ENCODE measurements around the gene PDGFD.

PDGFD gene

GRCh38 chr11:103936059-103936458 is 227.9 kb downstream of the PDGFD start:
- H3K4me1 ChIP-seq (ENCODE audit: control insufficient read depth, insufficient read depth, low read length) = 0 out of 2 replicates have a peak, but pooled peaks cover 7% of the 10 kb centered on the region
- H3K27ac ChIP-seq (ENCODE audit: low read depth, low read length) = no peak overlapping the region
- H3K36me3 ChIP-seq (ENCODE audit: control insufficient read depth, insufficient read depth, low read length) = no peaks in the 10 kb centered on the region
- no peaks in the 10 kb centered on the region for H3K9me3 ChIP-seq (ENCODE audit: control insufficient read depth, insufficient read depth, low read length)
- no peak overlapping the region for H3K4me3 ChIP-seq (ENCODE audit: low read depth, low read length)
- no peak overlapping the region for H3K9ac ChIP-seq (ENCODE audit: low read depth, low read length)
- no peaks in the 10 kb centered on the region for H3K27me3 ChIP-seq (ENCODE audit: control insufficient read depth, insufficient read depth, low read length)

DNA sequence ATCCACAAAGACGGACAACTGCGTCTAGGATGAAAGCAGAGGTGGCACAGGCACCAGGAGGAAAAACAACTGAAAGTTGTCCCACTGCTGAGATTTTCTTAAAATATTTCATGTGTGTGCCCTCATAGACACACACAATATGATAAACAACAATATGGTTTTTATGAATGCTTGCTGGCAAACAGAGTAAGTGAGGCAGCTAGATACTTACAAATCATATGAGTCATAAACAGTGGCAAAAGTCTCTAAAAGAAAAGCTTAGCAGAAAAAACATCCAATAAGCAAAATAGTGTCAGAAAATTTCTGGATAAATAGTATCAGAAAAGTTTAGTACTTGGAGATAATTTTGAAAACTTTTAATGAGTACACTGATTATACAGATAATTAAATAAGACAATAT is 228.7 kb downstream of the PDGFD start:
- 0 out of 2 replicates have a peak, but pooled peaks cover 7% of the 10 kb centered on the region for H3K4me1 ChIP-seq (ENCODE audit: control insufficient read depth, insufficient read depth, low read length)
- H3K9me3 ChIP-seq (ENCODE audit: control insufficient read depth, insufficient read depth, low read length) = no peaks in the 10 kb centered on the region
- H3K9ac ChIP-seq (ENCODE audit: low read depth, low read length) = no peak overlapping the region
- no peak overlapping the region for H3K27ac ChIP-seq (ENCODE audit: low read depth, low read length)
- H3K36me3 ChIP-seq (ENCODE audit: control insufficient read depth, insufficient read depth, low read length) = no peaks in the 10 kb centered on the region
- H3K27me3 ChIP-seq (ENCODE audit: control insufficient read depth, insufficient read depth, low read length) = no peaks in the 10 kb centered on the region
- H3K4me3 ChIP-seq (ENCODE audit: low read depth, low read length) = no peak overlapping the region

- no peak overlapping the region for H3K27ac ChIP-seq (ENCODE audit: low read depth, low read length)
- H3K4me3 ChIP-seq (ENCODE audit: low read depth, low read length) = no peak overlapping the region
- H3K9ac ChIP-seq (ENCODE audit: low read depth, low read length) = no peak overlapping the region
- H3K9me3 ChIP-seq (ENCODE audit: control insufficient read depth, insufficient read depth, low read length) = no peaks in the 10 kb centered on the region
- 0 out of 2 replicates have a peak, but pooled peaks cover 5% of the 10 kb centered on the region for H3K4me1 ChIP-seq (ENCODE audit: control insufficient read depth, insufficient read depth, low read length)
- no peaks in the 10 kb centered on the region for H3K27me3 ChIP-seq (ENCODE audit: control insufficient read depth, insufficient read depth, low read length)
- H3K36me3 ChIP-seq (ENCODE audit: control insufficient read depth, insufficient read depth, low read length) = no peaks in the 10 kb centered on the region
Observed at GRCh38 chr11:103929170-103929903, 234.6 kb downstream of the PDGFD start.

DNA sequence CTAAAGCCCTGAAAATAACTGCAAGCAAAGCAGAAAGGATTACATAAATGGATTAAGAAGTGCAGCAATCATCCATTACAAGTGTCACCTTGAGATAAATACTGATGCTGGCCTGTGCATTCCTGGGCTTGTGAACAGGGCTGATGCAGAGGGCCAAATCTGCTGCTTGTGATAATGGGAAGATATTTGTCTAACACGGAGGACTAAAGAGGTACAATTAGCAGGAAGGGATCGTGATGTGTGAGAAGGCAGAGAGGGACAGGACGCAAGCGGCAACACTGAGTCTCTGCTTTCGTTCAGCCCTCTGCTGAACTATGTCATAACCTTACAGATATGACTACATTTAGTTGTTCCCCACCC is 235.2 kb downstream of the PDGFD start:
- Histone ChIP-seq H3K9me3 (ENCODE audit: control insufficient read depth, insufficient read depth, low read length) (no peaks in the 10 kb centered on the region), H3K4me3 (ENCODE audit: low read depth, low read length) (no peak overlapping the region), H3K4me1 (ENCODE audit: control insufficient read depth, insufficient read depth, low read length) (no peaks in the 10 kb centered on the region), H3K36me3 (ENCODE audit: control insufficient read depth, insufficient read depth, low read length) (no peaks in the 10 kb centered on the region), H3K9ac (ENCODE audit: low read depth, low read length) (no peak overlapping the region), H3K27ac (ENCODE audit: low read depth, low read length) (no peak overlapping the region), H3K27me3 (ENCODE audit: control insufficient read depth, insufficient read depth, low read length) (no peaks in the 10 kb centered on the region)

- Histone ChIP-seq H3K27me3 (ENCODE audit: control insufficient read depth, insufficient read depth, low read length) (no peaks in the 10 kb centered on the region), H3K4me3 (ENCODE audit: low read depth, low read length) (no peak overlapping the region), H3K4me1 (ENCODE audit: control insufficient read depth, insufficient read depth, low read length) (0 out of 2 replicates have a peak, but pooled peaks cover 2% of the 10 kb centered on the region), H3K9me3 (ENCODE audit: control insufficient read depth, insufficient read depth, low read length) (no peaks in the 10 kb centered on the region), H3K36me3 (ENCODE audit: control insufficient read depth, insufficient read depth, low read length) (no peaks in the 10 kb centered on the region), H3K27ac (ENCODE audit: low read depth, low read length) (no peak overlapping the region), H3K9ac (ENCODE audit: low read depth, low read length) (no peak overlapping the region)
Observed at GRCh38 chr11:103928040-103928801, 235.7 kb downstream of the PDGFD start.

DNA sequence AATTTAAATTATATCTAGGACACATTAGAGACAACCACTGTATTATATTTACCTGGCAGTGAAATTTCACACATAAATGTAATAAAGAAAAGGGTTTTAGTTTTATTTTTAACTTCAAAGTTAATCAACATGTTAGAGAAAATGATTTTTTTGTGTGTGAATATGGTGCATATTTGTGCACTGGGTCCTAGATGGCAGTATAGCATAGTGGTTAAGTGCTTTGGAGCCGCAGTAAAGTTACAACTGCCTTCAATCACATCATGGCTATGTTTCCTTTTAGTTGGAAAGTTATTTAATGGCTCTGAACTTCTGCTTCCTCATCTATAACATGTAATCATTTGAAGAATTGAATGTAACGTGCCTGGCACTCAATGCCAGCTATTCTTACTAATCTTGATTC is 236.4 kb downstream of the PDGFD start:
- no peak overlapping the region for H3K9ac ChIP-seq (ENCODE audit: low read depth, low read length)
- no peak overlapping the region for H3K27ac ChIP-seq (ENCODE audit: low read depth, low read length)

DNA sequence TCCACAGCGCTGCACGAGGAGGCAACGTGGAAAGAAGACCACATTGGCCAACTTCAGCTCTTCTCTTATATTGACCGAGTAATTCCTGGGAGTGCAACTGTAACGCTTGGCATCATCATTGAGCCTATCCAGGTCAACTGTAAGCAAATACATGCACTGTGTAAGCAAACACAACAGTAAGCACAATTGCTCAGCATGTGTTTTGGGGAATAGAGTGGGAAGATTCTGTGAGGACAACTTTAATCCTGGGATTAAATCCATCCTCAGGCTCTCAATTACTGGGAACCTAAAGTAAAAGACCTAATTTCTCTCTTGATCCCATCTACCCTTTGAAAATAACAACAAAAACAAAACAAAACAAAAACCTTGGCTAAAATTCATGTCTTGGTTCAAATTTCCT is 237.0 kb downstream of the PDGFD start:
- H3K4me1 ChIP-seq (ENCODE audit: control insufficient read depth, insufficient read depth, low read length) = 0 out of 2 replicates have a peak, but pooled peaks cover 4% of the 10 kb centered on the region
- H3K4me3 ChIP-seq (ENCODE audit: low read depth, low read length) = no peak overlapping the region
- H3K9ac ChIP-seq (ENCODE audit: low read depth, low read length) = no peak overlapping the region
- H3K27me3 ChIP-seq (ENCODE audit: control insufficient read depth, insufficient read depth, low read length) = no peaks in the 10 kb centered on the region
- H3K36me3 ChIP-seq (ENCODE audit: control insufficient read depth, insufficient read depth, low read length) = no peaks in the 10 kb centered on the region
- H3K27ac ChIP-seq (ENCODE audit: low read depth, low read length) = no peak overlapping the region
- no peaks in the 10 kb centered on the region for H3K9me3 ChIP-seq (ENCODE audit: control insufficient read depth, insufficient read depth, low read length)

More for the DNA sequence above, 236.4 kb downstream of the PDGFD start:
- Histone ChIP-seq H3K36me3 (ENCODE audit: control insufficient read depth, insufficient read depth, low read length) (no peaks in the 10 kb centered on the region), H3K4me3 (ENCODE audit: low read depth, low read length) (no peak overlapping the region), H3K9me3 (ENCODE audit: control insufficient read depth, insufficient read depth, low read length) (no peaks in the 10 kb centered on the region), H3K27me3 (ENCODE audit: control insufficient read depth, insufficient read depth, low read length) (no peaks in the 10 kb centered on the region), H3K4me1 (ENCODE audit: control insufficient read depth, insufficient read depth, low read length) (0 out of 2 replicates have a peak, but pooled peaks cover 4% of the 10 kb centered on the region)

DNA sequence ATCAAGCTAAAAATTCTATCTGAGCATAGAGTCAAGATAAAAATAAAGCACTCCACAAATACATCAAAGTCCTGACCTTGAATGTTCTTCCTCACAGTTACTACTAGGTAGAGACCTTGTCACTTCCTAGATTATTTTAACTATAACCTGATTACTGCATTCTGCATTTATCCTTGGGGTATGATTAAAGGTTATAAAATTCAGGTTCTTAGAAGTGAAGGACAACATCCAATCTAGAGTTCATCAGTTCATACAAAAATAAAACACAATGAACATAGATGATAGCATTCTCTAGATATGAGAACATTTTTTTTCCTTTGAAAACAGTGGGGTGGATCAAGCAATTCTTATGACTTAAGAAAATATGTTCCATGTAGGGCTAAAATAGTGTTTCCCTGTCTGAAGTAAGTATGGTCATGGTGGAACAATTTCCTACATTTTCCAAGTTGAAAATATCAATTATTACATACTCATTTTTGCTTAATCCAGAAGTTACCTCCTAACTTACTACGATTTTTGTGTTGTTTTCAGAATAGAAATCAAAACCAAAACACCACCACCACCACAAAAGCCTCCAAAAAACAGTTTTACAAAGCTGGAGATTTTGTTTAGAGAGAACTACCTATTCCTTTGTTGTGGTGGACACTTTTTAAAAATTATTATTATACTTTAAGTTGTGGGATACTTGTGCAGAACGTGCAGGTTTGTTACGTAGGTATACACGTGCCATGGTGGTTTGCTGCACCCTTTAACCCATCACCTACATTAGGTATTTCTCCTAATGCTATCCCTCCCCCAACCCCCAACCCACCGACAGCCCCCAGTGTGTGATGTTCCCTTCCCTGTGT is 239.6 kb downstream of the PDGFD start:
- H3K4me1 ChIP-seq (ENCODE audit: control insufficient read depth, insufficient read depth, low read length) = 0 out of 2 replicates have a peak, but pooled peaks cover 4% of the 10 kb centered on the region
- no peaks in the 10 kb centered on the region for H3K9me3 ChIP-seq (ENCODE audit: control insufficient read depth, insufficient read depth, low read length)
- H3K27ac ChIP-seq (ENCODE audit: low read depth, low read length) = no peak overlapping the region
- no peaks in the 10 kb centered on the region for H3K36me3 ChIP-seq (ENCODE audit: control insufficient read depth, insufficient read depth, low read length)
- H3K4me3 ChIP-seq (ENCODE audit: low read depth, low read length) = no peak overlapping the region
- H3K27me3 ChIP-seq (ENCODE audit: control insufficient read depth, insufficient read depth, low read length) = no peaks in the 10 kb centered on the region
- H3K9ac ChIP-seq (ENCODE audit: low read depth, low read length) = no peak overlapping the region

GRCh38 chr11:103923451-103923931 is 240.5 kb downstream of the PDGFD start:
- H3K36me3 ChIP-seq (ENCODE audit: control insufficient read depth, insufficient read depth, low read length) = no peaks in the 10 kb centered on the region
- H3K9ac ChIP-seq (ENCODE audit: low read depth, low read length) = no peak overlapping the region
- 0 out of 2 replicates have a peak, but pooled peaks cover 4% of the 10 kb centered on the region for H3K4me1 ChIP-seq (ENCODE audit: control insufficient read depth, insufficient read depth, low read length)
- no peak overlapping the region for H3K4me3 ChIP-seq (ENCODE audit: low read depth, low read length)
- H3K27me3 ChIP-seq (ENCODE audit: control insufficient read depth, insufficient read depth, low read length) = no peaks in the 10 kb centered on the region
- H3K27ac ChIP-seq (ENCODE audit: low read depth, low read length) = peak overlapping the region; percentile 75
- no peaks in the 10 kb centered on the region for H3K9me3 ChIP-seq (ENCODE audit: control insufficient read depth, insufficient read depth, low read length)

DNA sequence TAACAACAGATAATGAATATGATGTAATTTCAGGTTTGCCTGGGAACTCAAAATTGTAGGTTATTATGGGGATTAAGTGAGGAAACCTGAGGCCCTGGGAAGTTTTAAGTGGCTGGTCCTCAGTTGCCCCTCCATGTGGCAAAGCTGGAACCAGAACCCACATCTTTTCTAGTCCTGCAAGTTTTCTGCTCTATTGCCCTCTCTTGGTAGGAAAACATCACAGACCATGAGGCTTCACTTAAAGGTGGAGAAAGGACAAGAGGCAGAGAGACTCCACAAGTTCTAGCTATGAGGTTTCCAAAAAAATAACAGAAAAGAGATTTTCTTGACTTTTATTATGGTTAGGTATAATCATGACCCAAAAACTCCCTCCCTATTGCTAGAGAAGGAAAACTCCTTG is 243.0 kb downstream of the PDGFD start:
- no peak overlapping the region for H3K4me3 ChIP-seq (ENCODE audit: low read depth, low read length)
- H3K27me3 ChIP-seq (ENCODE audit: control insufficient read depth, insufficient read depth, low read length) = no peaks in the 10 kb centered on the region
- no peaks in the 10 kb centered on the region for H3K36me3 ChIP-seq (ENCODE audit: control insufficient read depth, insufficient read depth, low read length)
- H3K9me3 ChIP-seq (ENCODE audit: control insufficient read depth, insufficient read depth, low read length) = no peaks in the 10 kb centered on the region
- H3K4me1 ChIP-seq (ENCODE audit: control insufficient read depth, insufficient read depth, low read length) = 0 out of 2 replicates have a peak, but pooled peaks cover 4% of the 10 kb centered on the region
- no peak overlapping the region for H3K9ac ChIP-seq (ENCODE audit: low read depth, low read length)
- no peak overlapping the region for H3K27ac ChIP-seq (ENCODE audit: low read depth, low read length)
